Mesothelial cell of epicardium (in vitro differentiated cells): ENCODE measurements around the gene BFSP2. TPM values are rescaled to one million over a fixed set of nuclear protein-coding genes. Genes with fewer than 3 reads are reported as not detected.

Experiments
- DNase-seq, 2 experiments: peaks; one replicate each; pipeline ENCODE4 v3.0.0; 2021; ENCODE audit warnings: low spot score in 2 of 2; ENCODE audit not compliant: unreplicated experiment in 2 of 2
- H3K27ac Mint-ChIP-seq: 2 replicates; pipeline ENCODE4 v1.8.0; 2021; ENCODE audit warnings: mixed read lengths
- H3K27me3 Mint-ChIP-seq: 2 replicates; pipeline ENCODE4 v1.8.0; 2021; ENCODE audit warnings: low read depth, mixed read lengths
- H3K36me3 Mint-ChIP-seq: 2 replicates; pipeline ENCODE4 v1.8.0; 2021; ENCODE audit warnings: mixed read lengths
- H3K4me1 Mint-ChIP-seq: 2 replicates; pipeline ENCODE4 v1.8.0; 2021; ENCODE audit warnings: mixed read lengths
- H3K4me3 Mint-ChIP-seq: 2 replicates; pipeline ENCODE4 v1.8.0; 2021; ENCODE audit warnings: mild to moderate bottlenecking, moderate library complexity, mixed read lengths
- H3K9me3 Mint-ChIP-seq: 2 replicates; pipeline ENCODE4 v1.8.0; 2021; ENCODE audit warnings: mixed read lengths
- CTCF ChIP-seq: fragments of 200-600 bp; sonication (generic); IDR thresholded peaks from one replicate; pipeline ENCODE4 v1.5.0; 2021; ENCODE audit warnings: antibody characterized with exemption; ENCODE audit not compliant: unreplicated experiment
- total RNA-seq: library from RNA; stranded (reverse); gene quantifications from 3 replicates; pipeline ENCODE4 v1.2.1, GENCODE V29; 2021

The BFSP2 gene
- total RNA-seq, 1 donor from 2014 or later = not detected

DNA sequence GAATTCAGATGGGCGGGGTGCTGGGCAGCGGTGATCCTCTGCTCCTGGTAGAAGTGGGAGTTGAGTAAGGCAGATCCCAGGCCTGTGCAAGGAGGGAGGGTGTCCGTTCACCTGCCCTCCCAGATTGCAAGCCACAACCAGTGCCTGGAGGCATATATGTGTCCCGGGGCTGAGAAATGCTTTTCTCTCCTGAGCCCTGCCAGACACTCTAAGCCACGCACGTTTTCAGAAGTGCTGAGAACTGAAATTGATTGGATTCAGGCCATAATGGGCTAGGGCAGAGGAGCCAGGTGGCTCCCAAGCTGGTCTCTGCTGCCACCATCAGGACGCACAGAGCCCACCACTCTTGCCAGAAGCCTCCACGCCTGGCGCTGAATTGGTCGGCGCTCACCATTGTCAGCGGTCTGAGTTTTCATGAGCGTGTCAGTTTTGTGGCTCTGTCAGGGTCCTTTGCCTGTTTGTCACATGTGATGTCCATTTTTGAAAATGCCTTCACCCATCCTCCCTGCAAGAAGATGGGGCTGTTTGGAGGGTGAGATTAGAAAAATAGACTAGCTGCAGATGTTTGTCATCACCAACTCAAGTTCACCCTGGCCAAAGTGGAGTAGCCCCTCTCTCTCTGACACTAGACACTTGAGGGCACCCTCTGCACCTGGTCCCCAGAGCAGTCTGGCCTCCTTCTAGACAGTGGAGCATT is 15.4 kb upstream of the BFSP2 start:
- Mint-ChIP-seq H3K4me1 (peaks cover 7% of the 10 kb centered on the region), H3K27ac (no peak overlapping the region), H3K36me3 (no peaks in the 10 kb centered on the region), H3K9me3 (no peaks in the 10 kb centered on the region), H3K27me3 (peaks cover 4% of the 10 kb centered on the region), H3K4me3 (no peak overlapping the region)
- TF ChIP-seq CTCF = peak; percentile 64
- DNase-seq = peak; percentile 44 to 78

DNA sequence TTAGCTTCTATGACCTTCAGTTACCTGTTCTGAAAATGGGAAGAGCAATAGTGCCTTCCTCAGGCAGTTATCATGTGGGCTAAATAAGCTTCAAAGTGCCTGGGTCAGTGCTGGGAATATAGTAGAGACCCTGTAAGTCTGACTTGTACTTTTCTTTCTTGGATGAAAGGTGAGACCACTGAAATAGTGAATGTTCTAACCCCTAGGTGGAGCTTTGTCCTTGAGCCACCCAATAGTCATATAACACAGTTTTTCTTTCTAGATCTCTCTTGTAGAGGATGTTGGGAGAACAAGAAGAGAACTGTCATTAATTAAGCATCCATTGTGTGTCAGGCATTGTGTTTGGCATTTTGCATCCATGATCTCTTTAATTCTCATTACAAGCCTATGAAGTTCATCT is 13.0 kb upstream of the BFSP2 start:
- peaks cover 7% of the 10 kb centered on the region for H3K4me1 Mint-ChIP-seq

DNA sequence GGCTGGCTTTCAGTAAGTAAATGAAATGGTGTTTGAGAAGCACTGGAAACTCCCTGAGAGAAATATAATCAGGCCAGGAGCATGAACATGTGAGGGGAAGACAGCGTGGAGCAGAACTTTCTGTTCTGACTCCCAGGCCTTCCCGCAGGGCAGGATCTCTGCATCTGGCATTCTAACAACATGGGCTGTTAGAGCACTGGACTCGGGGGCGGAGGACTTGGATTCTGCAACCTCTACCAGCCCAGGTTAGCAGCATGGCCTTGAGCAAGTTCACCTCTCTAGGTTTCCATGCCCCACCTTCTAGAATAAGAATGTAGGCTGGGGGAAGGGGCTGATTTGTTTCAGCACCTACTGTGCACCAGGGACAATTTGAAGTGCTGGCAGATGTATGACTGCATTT is 12.5 kb upstream of the BFSP2 start:
- H3K9me3 Mint-ChIP-seq = no peaks in the 10 kb centered on the region
- peaks cover 7% of the 10 kb centered on the region for H3K4me1 Mint-ChIP-seq
- no peak overlapping the region for H3K27ac Mint-ChIP-seq
- DNase-seq = no peak
- H3K4me3 Mint-ChIP-seq = no peak overlapping the region
- H3K36me3 Mint-ChIP-seq = peaks cover under 1% of the 10 kb centered on the region
- no peak for TF ChIP-seq CTCF
- no peaks in the 10 kb centered on the region for H3K27me3 Mint-ChIP-seq

More for the DNA sequence above, 13.0 kb upstream of the BFSP2 start:
- H3K36me3 Mint-ChIP-seq = no peaks in the 10 kb centered on the region
- H3K27ac Mint-ChIP-seq = no peak overlapping the region
- no peak for DNase-seq
- no peak for TF ChIP-seq CTCF
- peaks cover 3% of the 10 kb centered on the region for H3K27me3 Mint-ChIP-seq
- H3K4me3 Mint-ChIP-seq = no peak overlapping the region
- H3K9me3 Mint-ChIP-seq = no peaks in the 10 kb centered on the region

GRCh38 chr3:133388696-133389395 is 11.0 kb upstream of the BFSP2 start:
- no peak for DNase-seq
- TF ChIP-seq CTCF = no peak
- Mint-ChIP-seq H3K27me3 (no peaks in the 10 kb centered on the region), H3K4me3 (no peak overlapping the region), H3K4me1 (peaks cover 6% of the 10 kb centered on the region), H3K27ac (no peak overlapping the region), H3K9me3 (no peaks in the 10 kb centered on the region), H3K36me3 (peaks cover 4% of the 10 kb centered on the region)

GRCh38 chr3:133390715-133391114 is 9.1 kb upstream of the BFSP2 start:
- no peak for TF ChIP-seq CTCF
- no peak overlapping the region for H3K4me3 Mint-ChIP-seq
- H3K27me3 Mint-ChIP-seq = no peaks in the 10 kb centered on the region
- H3K4me1 Mint-ChIP-seq = no peaks in the 10 kb centered on the region
- peaks cover 4% of the 10 kb centered on the region for H3K9me3 Mint-ChIP-seq
- peaks cover 7% of the 10 kb centered on the region for H3K36me3 Mint-ChIP-seq
- no peak overlapping the region for H3K27ac Mint-ChIP-seq
- DNase-seq = no peak
